Colonic mucosa (tissue), 4 donors: ENCODE measurements around the gene PRPS1. TPM values are rescaled to one million over a fixed set of nuclear protein-coding genes. Genes with fewer than 3 reads are reported as not detected.

ENCODE experiments used
- DNase-seq: peaks from one replicate; pipeline ENCODE4 v3.0.0-alpha.2; 2020
- H3K27ac ChIP-seq: fragments of 200-600 bp; one replicate; pipeline ENCODE4 v1.8.0; 2021
- H3K27me3 ChIP-seq: fragments of 200-600 bp; one replicate; pipeline ENCODE4 v1.8.0; 2021
- H3K36me3 ChIP-seq: fragments of 200-600 bp; one replicate; pipeline ENCODE4 v1.8.0; 2021
- H3K4me1 ChIP-seq: fragments of 200-600 bp; one replicate; pipeline ENCODE4 v1.8.0; 2021; ENCODE audit warnings: mild to moderate bottlenecking
- H3K4me3 ChIP-seq: fragments of 200-600 bp; one replicate; pipeline ENCODE4 v1.8.0; 2021
- H3K9ac ChIP-seq, 2 donors: one replicate each; pipeline ENCODE4 v1.7.0; 2013; ENCODE audit warnings: control low read depth in 2 of 2, low read depth in 2 of 2, low read length in 2 of 2
- H3K9me3 ChIP-seq: fragments of 200-600 bp; one replicate; pipeline ENCODE4 v1.8.0; 2021
- CTCF ChIP-seq: fragments of 200-600 bp; IDR thresholded peaks from one replicate; pipeline ENCODE4 v1.8.0; 2022; ENCODE audit warnings: antibody characterized with exemption, mild to moderate bottlenecking
- intact Hi-C: fragments of 100-400 bp; cut with DNase I; formaldehyde crosslinking; loops from one replicate; pipeline ENCODE4 v1.14.1; 2022
- total RNA-seq, 2 donors: library from RNA; stranded (reverse); fragmentation: NEBNext Ultra II Directional in 1 of 2; extraction: Animal tissue kit (Norgen Biotek cat#: 25700) in 1 of 2; gene quantifications; one replicate each; pipeline ENCODE4 v1.2.1, GENCODE V29; 2021
- donor health status: healthy.
- donor health status: DM: no; HTN: no; CAD: no.
- donor health status: DM: no; HTN: no; CAD: no.

Gene PRPS1
- 10 to 100 TPM; 12.2 to 20.3 TPM for total RNA-seq

- no peak for TF ChIP-seq CTCF
These were observed at the start of gene PRPS1 for GRCh38 chrX:107627838-107628661. Gene PRPS1, plus strand, starts transcription at chrX:107628510. Its CDS starts 119 bp downstream, at chrX:107628629.

GRCh38 chrX:107579956-107580355 lies 48.4 kb upstream of the PRPS1 start:
- Histone ChIP-seq H3K27ac (no peak overlapping the region), H3K9me3 (no peaks in the 10 kb centered on the region), H3K36me3 (no peaks in the 10 kb centered on the region), H3K4me1 (no peaks in the 10 kb centered on the region), H3K9ac (no peak overlapping the region), H3K27me3 (no peaks in the 10 kb centered on the region), H3K4me3 (no peak overlapping the region)
- no peak for TF ChIP-seq CTCF
- intact Hi-C loops: no loop called here
- DNase-seq: no peak

More at GRCh38 chrX:107627838-107628661, at the start of gene PRPS1:
- DNase-seq: peak; percentile 86
- intact Hi-C loops: no loop called here
- Histone ChIP-seq H3K4me1 (no peaks in the 10 kb centered on the region), H3K36me3 (no peaks in the 10 kb centered on the region), H3K4me3 (peak within 1 kb of the TSS; percentile 50), H3K27me3 (no peaks in the 10 kb centered on the region), H3K9me3 (no peaks in the 10 kb centered on the region), H3K9ac (peak within 1 kb of the TSS; percentile 54 to 56), H3K27ac (peak within 1 kb of the TSS; percentile 69)

GRCh38 chrX:107581923-107582322 lies 46.4 kb upstream of the PRPS1 start:
- Histone ChIP-seq H3K27me3 (no peaks in the 10 kb centered on the region), H3K9ac (no peak overlapping the region), H3K27ac (no peak overlapping the region), H3K4me3 (no peak overlapping the region), H3K36me3 (no peaks in the 10 kb centered on the region), H3K4me1 (no peaks in the 10 kb centered on the region), H3K9me3 (no peaks in the 10 kb centered on the region)
- no peak for DNase-seq
- intact Hi-C loops: no loop called here
- TF ChIP-seq CTCF: no peak

GRCh38 chrX:107589243-107589642 lies 39.1 kb upstream of the PRPS1 start:
- no peak for DNase-seq
- intact Hi-C loops: no loop called here
- Histone ChIP-seq H3K27ac (no peak overlapping the region), H3K9ac (no peak overlapping the region), H3K36me3 (no peaks in the 10 kb centered on the region), H3K4me3 (no peak overlapping the region), H3K27me3 (no peaks in the 10 kb centered on the region), H3K4me1 (no peaks in the 10 kb centered on the region), H3K9me3 (no peaks in the 10 kb centered on the region)
- no peak for TF ChIP-seq CTCF

- H3K27me3 ChIP-seq: no peaks in the 10 kb centered on the region
- no peaks in the 10 kb centered on the region for H3K4me1 ChIP-seq
- no peak overlapping the region for H3K9ac ChIP-seq
- DNase-seq: no peak
- intact Hi-C loops: no loop called here
- no peak overlapping the region for H3K4me3 ChIP-seq
- no peaks in the 10 kb centered on the region for H3K36me3 ChIP-seq
- no peak for TF ChIP-seq CTCF
- H3K27ac ChIP-seq: no peak overlapping the region
- H3K9me3 ChIP-seq: no peaks in the 10 kb centered on the region
These were observed 31.7 kb upstream of the PRPS1 start for GRCh38 chrX:107596651-107597050.
